Activated T-cell treated with anti-CD3 and anti-CD28 coated beads, Interleukin-2, amount 50 U/mL, for 72 hours (primary cell): ENCODE data around the gene SYNDIG1. TPM values are rescaled to one million over a fixed set of nuclear protein-coding genes. Genes with fewer than 3 reads are reported as not detected.

Experiments
- ATAC-seq, 2 donors: fragments of 150-1000 bp; cut with Tn5 transposase; replicated peaks in 1 of 2; 2 replicates each; pipeline ENCODE4 v1.10.0; 2021; ENCODE audit warnings: moderate library complexity in 2 of 2, mild to moderate bottlenecking in 1 of 2
- DNase-seq, 2 donors: peaks; one replicate each; pipeline ENCODE4 v3.0.0; 2021 to 2022; ENCODE audit warnings: mixed read lengths in 1 of 2
- H3K27ac Mint-ChIP-seq: one replicate; pipeline ENCODE4 v1.8.0; 2022; ENCODE audit warnings: mild to moderate bottlenecking, moderate library complexity, mixed read lengths
- H3K27me3 Mint-ChIP-seq: one replicate; pipeline ENCODE4 v1.8.0; 2022; ENCODE audit warnings: low read depth, mixed read lengths
- H3K36me3 Mint-ChIP-seq, 2 donors: one replicate each; pipeline ENCODE4 v1.8.0; 2022; ENCODE audit warnings: mixed read lengths in 2 of 2, mild to moderate bottlenecking in 1 of 2; ENCODE audit not compliant: insufficient read depth in 2 of 2
- H3K4me1 Mint-ChIP-seq: one replicate; pipeline ENCODE4 v1.8.0; 2022; ENCODE audit warnings: low read depth, mixed read lengths
- H3K4me3 Mint-ChIP-seq, 2 donors: one replicate each; pipeline ENCODE4 v1.8.0; 2022; ENCODE audit warnings: mild to moderate bottlenecking in 2 of 2, mixed read lengths in 2 of 2, moderate library complexity in 2 of 2
- H3K9me3 Mint-ChIP-seq, 2 donors: one replicate each; pipeline ENCODE4 v1.8.0; 2022; ENCODE audit warnings: mixed read lengths in 2 of 2
- total RNA-seq, 2 donors: library from RNA; stranded (reverse); gene quantifications; one replicate each; pipeline ENCODE4 v1.2.3, GENCODE V29; 2022

The SYNDIG1 gene
- total RNA-seq, 2 donors from 2014 or later = not detected

- DNase-seq = no peak
- no peak for ATAC-seq
- no peaks in the 10 kb centered on the region for H3K9me3 Mint-ChIP-seq
- H3K36me3 Mint-ChIP-seq = no peaks in the 10 kb centered on the region
- H3K4me1 Mint-ChIP-seq = no peaks in the 10 kb centered on the region
- no peak overlapping the region for H3K4me3 Mint-ChIP-seq
- H3K27me3 Mint-ChIP-seq = no peaks in the 10 kb centered on the region
- no peak overlapping the region for H3K27ac Mint-ChIP-seq
Observed at GRCh38 chr20:24697411-24697810, 228.0 kb downstream of the SYNDIG1 start.

GRCh38 chr20:24698189-24698588 lies 228.8 kb downstream of the SYNDIG1 start:
- Mint-ChIP-seq H3K4me3 (no peak overlapping the region), H3K27ac (no peak overlapping the region), H3K9me3 (no peaks in the 10 kb centered on the region), H3K4me1 (no peaks in the 10 kb centered on the region), H3K27me3 (no peaks in the 10 kb centered on the region), H3K36me3 (no peaks in the 10 kb centered on the region)
- ATAC-seq (no peak), DNase-seq (no peak)

GRCh38 chr20:24698706-24699206 lies 229.3 kb downstream of the SYNDIG1 start:
- H3K36me3 Mint-ChIP-seq = no peaks in the 10 kb centered on the region
- no peak for DNase-seq
- no peaks in the 10 kb centered on the region for H3K4me1 Mint-ChIP-seq

GRCh38 chr20:24699321-24700165 lies 230.1 kb downstream of the SYNDIG1 start:
- Mint-ChIP-seq H3K27ac (no peak overlapping the region), H3K4me1 (no peaks in the 10 kb centered on the region), H3K9me3 (no peaks in the 10 kb centered on the region), H3K4me3 (no peak overlapping the region), H3K27me3 (no peaks in the 10 kb centered on the region), H3K36me3 (no peaks in the 10 kb centered on the region)
- DNase-seq = no peak
- no peak for ATAC-seq

More at GRCh38 chr20:24698706-24699206, 229.3 kb downstream of the SYNDIG1 start:
- H3K9me3 Mint-ChIP-seq = no peaks in the 10 kb centered on the region
- ATAC-seq = no peak
- H3K27ac Mint-ChIP-seq = no peak overlapping the region
- no peak overlapping the region for H3K4me3 Mint-ChIP-seq
- H3K27me3 Mint-ChIP-seq = no peaks in the 10 kb centered on the region

GRCh38 chr20:24700166-24700860 lies 230.9 kb downstream of the SYNDIG1 start:
- no peak overlapping the region for H3K27ac Mint-ChIP-seq

GRCh38 chr20:24701027-24701426 lies 231.6 kb downstream of the SYNDIG1 start:
- Mint-ChIP-seq H3K27me3 (no peaks in the 10 kb centered on the region), H3K36me3 (no peaks in the 10 kb centered on the region), H3K9me3 (no peaks in the 10 kb centered on the region), H3K27ac (no peak overlapping the region), H3K4me1 (no peaks in the 10 kb centered on the region), H3K4me3 (no peak overlapping the region)
- DNase-seq (no peak), ATAC-seq (no peak)

More at GRCh38 chr20:24700166-24700860, 230.9 kb downstream of the SYNDIG1 start:
- H3K4me1 Mint-ChIP-seq = no peaks in the 10 kb centered on the region
- DNase-seq (no peak), ATAC-seq (no peak)
- H3K4me3 Mint-ChIP-seq = no peak overlapping the region
- H3K36me3 Mint-ChIP-seq = no peaks in the 10 kb centered on the region
- no peaks in the 10 kb centered on the region for H3K9me3 Mint-ChIP-seq
- no peaks in the 10 kb centered on the region for H3K27me3 Mint-ChIP-seq

GRCh38 chr20:24701668-24702067 lies 232.2 kb downstream of the SYNDIG1 start:
- Mint-ChIP-seq H3K4me1 (no peaks in the 10 kb centered on the region), H3K27ac (no peak overlapping the region), H3K4me3 (no peak overlapping the region), H3K9me3 (no peaks in the 10 kb centered on the region), H3K36me3 (no peaks in the 10 kb centered on the region), H3K27me3 (no peaks in the 10 kb centered on the region)
- no peak for DNase-seq
- ATAC-seq = no peak

GRCh38 chr20:24702501-24703283 lies 233.3 kb downstream of the SYNDIG1 start:
- Mint-ChIP-seq H3K27ac (no peak overlapping the region), H3K27me3 (no peaks in the 10 kb centered on the region), H3K4me3 (no peak overlapping the region), H3K4me1 (no peaks in the 10 kb centered on the region), H3K36me3 (no peaks in the 10 kb centered on the region), H3K9me3 (no peaks in the 10 kb centered on the region)
- ATAC-seq (no peak), DNase-seq (no peak)

GRCh38 chr20:24703284-24703610 lies 233.8 kb downstream of the SYNDIG1 start:
- no peak overlapping the region for H3K27ac Mint-ChIP-seq
- H3K27me3 Mint-ChIP-seq = no peaks in the 10 kb centered on the region
- H3K9me3 Mint-ChIP-seq = no peaks in the 10 kb centered on the region
- H3K36me3 Mint-ChIP-seq = no peaks in the 10 kb centered on the region
- H3K4me3 Mint-ChIP-seq = no peak overlapping the region
- H3K4me1 Mint-ChIP-seq = no peaks in the 10 kb centered on the region
- DNase-seq (no peak), ATAC-seq (no peak)

- Mint-ChIP-seq H3K27me3 (no peaks in the 10 kb centered on the region), H3K36me3 (no peaks in the 10 kb centered on the region), H3K27ac (no peak overlapping the region), H3K4me1 (no peaks in the 10 kb centered on the region), H3K9me3 (no peaks in the 10 kb centered on the region), H3K4me3 (no peak overlapping the region)
- ATAC-seq (no peak), DNase-seq (no peak)
Observed at GRCh38 chr20:24704899-24705298, 235.5 kb downstream of the SYNDIG1 start.

- Mint-ChIP-seq H3K27me3 (no peaks in the 10 kb centered on the region), H3K27ac (no peak overlapping the region), H3K9me3 (no peaks in the 10 kb centered on the region), H3K36me3 (no peaks in the 10 kb centered on the region), H3K4me3 (no peak overlapping the region), H3K4me1 (no peaks in the 10 kb centered on the region)
- ATAC-seq = no peak
- DNase-seq = no peak
Observed at GRCh38 chr20:24705486-24705885, 236.1 kb downstream of the SYNDIG1 start.

GRCh38 chr20:24708411-24709295 lies 239.2 kb downstream of the SYNDIG1 start:
- Mint-ChIP-seq H3K36me3 (no peaks in the 10 kb centered on the region), H3K4me3 (no peak overlapping the region), H3K9me3 (peaks cover 2% of the 10 kb centered on the region in 2 donors), H3K27me3 (no peaks in the 10 kb centered on the region), H3K27ac (no peak overlapping the region), H3K4me1 (no peaks in the 10 kb centered on the region)
- ATAC-seq (no peak), DNase-seq (no peak)
